BLaER1 treated with 17β-estradiol and CSF1 and Interleukin-3, amounts not matched to agents 10 nM and 100 nM (cell line): ENCODE results near the gene CDH4.

Experiments used
- H3K27ac ChIP-seq, 11 experiments: shearing (Covaris generic); formaldehyde crosslinking; 2 replicates each; pipeline ENCODE4 v1.8.1; 2022
- H3K27me3 ChIP-seq, 11 experiments: shearing (Covaris generic); formaldehyde crosslinking; 2 replicates each; pipeline ENCODE4 v1.8.1; 2022
- H3K36me3 ChIP-seq, 11 experiments: shearing (Covaris generic); formaldehyde crosslinking; 2 replicates each; pipeline ENCODE4 v1.8.1; 2022
- H3K4me1 ChIP-seq, 10 experiments: shearing (Covaris generic); formaldehyde crosslinking; 2 replicates each; pipeline ENCODE4 v1.8.1; 2022
- H3K4me2 ChIP-seq, 11 experiments: shearing (Covaris generic); formaldehyde crosslinking; 2 replicates each; pipeline ENCODE4 v1.8.1; 2022
- H3K4me3 ChIP-seq, 10 experiments: shearing (Covaris generic); formaldehyde crosslinking; 2 replicates each; pipeline ENCODE4 v1.8.1; 2022
- H3K9ac ChIP-seq, 11 experiments: shearing (Covaris generic); formaldehyde crosslinking; 2 replicates each; pipeline ENCODE4 v1.8.1; 2022
- H3K9me3 ChIP-seq, 11 experiments: shearing (Covaris generic); formaldehyde crosslinking; replicated peaks in 1 of 11; 2 replicates each; pipeline ENCODE4 v1.8.1; 2022
- H4K20me1 ChIP-seq, 11 experiments: shearing (Covaris generic); formaldehyde crosslinking; 2 replicates each; pipeline ENCODE4 v1.8.1; 2022
- Cebpa-rat ChIP-seq, 11 experiments: shearing (Covaris generic); IDR thresholded peaks; 2 replicates each; pipeline ENCODE4 v1.8.1; 2022

Gene CDH4

GRCh38 chr20:61772828-61773631, 521.0 kb downstream of the CDH4 start:
- Histone ChIP-seq H3K27me3 (no peaks in the 10 kb centered on the region), H3K4me3 (no peak overlapping the region), H3K4me1 (peaks cover 0 to 26% (median 11%) of the 10 kb centered on the region in 10 experiments; a peak in 12 of 20 replicates), H3K4me2 (no peak overlapping the region), H4K20me1 (no peaks in the 10 kb centered on the region; a peak in 2 of 22 replicates), H3K36me3 (no peaks in the 10 kb centered on the region), H3K9ac (no peak overlapping the region), H3K9me3 (no peaks in the 10 kb centered on the region), H3K27ac (no peak overlapping the region)
- TF ChIP-seq Cebpa-rat (IDR thresholded peaks at IDR 0.05), result no peak

GRCh38 chr20:61773926-61774587, 522.0 kb downstream of the CDH4 start:
- Histone ChIP-seq H4K20me1 (no peaks in the 10 kb centered on the region; a peak in 2 of 22 replicates), H3K9ac (no peak overlapping the region), H3K27ac (no peak overlapping the region), H3K27me3 (no peaks in the 10 kb centered on the region), H3K4me2 (no peak overlapping the region), H3K9me3 (no peaks in the 10 kb centered on the region), H3K4me1 (peaks cover 0 to 31% (median 15%) of the 10 kb centered on the region in 10 experiments; a peak in 12 of 20 replicates), H3K36me3 (no peaks in the 10 kb centered on the region), H3K4me3 (no peak overlapping the region)
- TF ChIP-seq Cebpa-rat (IDR thresholded peaks at IDR 0.05), result no peak

DNA sequence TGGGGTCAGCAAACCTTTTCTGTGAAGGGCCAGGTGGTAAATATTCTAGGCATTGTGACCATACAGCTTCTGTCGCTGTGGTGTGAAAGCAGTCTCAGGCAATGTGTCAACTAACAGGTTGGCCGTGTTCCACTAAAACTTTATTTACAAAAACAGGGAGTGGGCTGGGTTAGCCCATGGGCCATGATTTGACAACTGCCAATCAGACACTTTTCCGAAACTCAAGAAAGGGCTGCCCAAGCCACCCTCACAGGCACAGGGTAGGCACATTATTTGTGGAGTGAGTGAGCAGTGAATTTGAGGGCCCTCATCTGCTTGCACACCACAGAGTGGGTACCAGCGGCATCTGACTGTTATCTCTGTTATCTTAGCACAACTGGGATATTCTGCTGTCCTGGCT, 523.4 kb downstream of the CDH4 start:
- no peak for TF ChIP-seq Cebpa-rat (IDR thresholded peaks at IDR 0.05)
- H3K9ac ChIP-seq, result no peak overlapping the region
- no peak overlapping the region for H3K4me2 ChIP-seq
- no peaks in the 10 kb centered on the region; a peak in 2 of 22 replicates for H4K20me1 ChIP-seq
- peaks cover 0 to 24% (median 7%) of the 10 kb centered on the region in 10 experiments; a peak in 12 of 20 replicates for H3K4me1 ChIP-seq
- no peaks in the 10 kb centered on the region for H3K9me3 ChIP-seq
- H3K27ac ChIP-seq, result no peak overlapping the region
- no peaks in the 10 kb centered on the region for H3K27me3 ChIP-seq
- no peaks in the 10 kb centered on the region for H3K36me3 ChIP-seq
- H3K4me3 ChIP-seq, result no peak overlapping the region

- H3K4me2 ChIP-seq, result no peak overlapping the region; a peak in 1 of 22 replicates
- no peak overlapping the region for H3K9ac ChIP-seq
- H3K27me3 ChIP-seq, result no peaks in the 10 kb centered on the region
- H3K9me3 ChIP-seq, result peaks cover 0 to 5% (median 3%) of the 10 kb centered on the region in 11 experiments; a peak in 10 of 22 replicates
- no peaks in the 10 kb centered on the region; a peak in 2 of 22 replicates for H4K20me1 ChIP-seq
- H3K4me1 ChIP-seq, result peaks cover 0 to 19% (median 4%) of the 10 kb centered on the region in 10 experiments; a peak in 10 of 20 replicates
- H3K36me3 ChIP-seq, result no peaks in the 10 kb centered on the region
- no peak overlapping the region for H3K27ac ChIP-seq
- no peak for TF ChIP-seq Cebpa-rat (IDR thresholded peaks at IDR 0.05)
- no peak overlapping the region for H3K4me3 ChIP-seq
These were observed 524.5 kb downstream of the CDH4 start for GRCh38 chr20:61776491-61777075.

GRCh38 chr20:61777773-61778494, 525.9 kb downstream of the CDH4 start:
- Histone ChIP-seq H3K36me3 (no peaks in the 10 kb centered on the region), H3K9me3 (peaks cover 0 to 13% (median 9%) of the 10 kb centered on the region in 11 experiments; a peak in 10 of 22 replicates), H3K4me3 (no peak overlapping the region), H3K27me3 (no peaks in the 10 kb centered on the region), H3K4me1 (peaks cover 0 to 19% (median 4%) of the 10 kb centered on the region in 10 experiments; a peak in 10 of 20 replicates), H3K4me2 (peak overlapping the region in 1 of 11 experiments; percentile 46; a peak in 2 of 22 replicates), H3K27ac (no peak overlapping the region), H3K9ac (no peak overlapping the region), H4K20me1 (no peaks in the 10 kb centered on the region; a peak in 2 of 22 replicates)
- TF ChIP-seq Cebpa-rat (IDR thresholded peaks at IDR 0.05), result no peak

- no peaks in the 10 kb centered on the region for H3K27me3 ChIP-seq
- H3K4me2 ChIP-seq, result peak overlapping the region in 6 of 11 experiments; percentile 0 to 46 (median 38); a peak in 9 of 22 replicates
- H3K9me3 ChIP-seq, result peaks cover 0 to 13% (median 9%) of the 10 kb centered on the region in 11 experiments; a peak in 10 of 22 replicates
- H3K27ac ChIP-seq, result no peak overlapping the region
- H3K4me3 ChIP-seq, result no peak overlapping the region
- H3K9ac ChIP-seq, result no peak overlapping the region
- no peaks in the 10 kb centered on the region; a peak in 2 of 22 replicates for H4K20me1 ChIP-seq
- H3K36me3 ChIP-seq, result no peaks in the 10 kb centered on the region
- H3K4me1 ChIP-seq, result peaks cover 0 to 19% (median 4%) of the 10 kb centered on the region in 10 experiments; a peak in 10 of 20 replicates
- TF ChIP-seq Cebpa-rat (IDR thresholded peaks at IDR 0.05), result no peak
These were observed 526.4 kb downstream of the CDH4 start for GRCh38 chr20:61778495-61778863.

DNA sequence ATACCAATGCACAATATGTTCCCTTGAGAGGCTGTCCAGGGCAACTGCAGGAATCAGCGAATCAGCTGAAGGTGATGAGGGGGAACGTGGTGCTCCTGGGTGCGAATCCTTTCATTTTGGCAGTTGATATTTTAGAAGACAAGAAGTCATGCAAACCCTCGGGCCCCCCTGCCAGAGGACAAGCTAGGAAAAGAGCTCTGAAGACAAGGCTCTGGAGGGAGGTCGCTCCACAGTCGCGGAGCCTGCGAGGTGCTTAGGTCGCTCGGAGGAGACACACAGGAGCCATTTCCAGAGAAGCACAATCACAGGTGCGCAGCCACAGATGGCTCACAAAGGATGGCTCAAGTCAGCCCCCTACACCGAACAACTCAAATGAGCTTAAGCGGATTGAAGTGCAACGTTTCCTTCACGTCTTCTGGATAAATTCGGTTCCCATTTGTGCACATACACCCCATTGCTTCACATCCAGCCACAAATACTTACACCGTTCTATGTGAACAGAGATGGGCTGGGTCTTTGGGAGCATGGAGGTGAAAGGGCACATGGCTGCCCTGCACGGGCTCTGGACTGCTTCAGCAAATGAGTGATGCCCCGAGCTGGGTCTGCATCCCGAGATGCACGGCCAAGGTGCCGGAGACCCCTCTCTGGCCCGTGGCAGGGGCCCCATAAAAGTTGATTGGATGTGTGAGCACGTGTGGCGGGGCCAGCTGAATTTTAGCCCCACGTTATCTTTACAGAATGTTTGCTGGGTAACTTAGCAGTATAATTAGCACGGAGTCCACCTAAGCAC, 527.3 kb downstream of the CDH4 start:
- Histone ChIP-seq H3K27ac (no peak overlapping the region), H3K4me2 (peak overlapping the region in 6 of 11 experiments; percentile 0 to 46 (median 38); a peak in 11 of 22 replicates), H3K27me3 (no peaks in the 10 kb centered on the region), H3K36me3 (no peaks in the 10 kb centered on the region), H3K4me1 (peaks cover 0 to 19% (median 4%) of the 10 kb centered on the region in 10 experiments; a peak in 10 of 20 replicates), H3K4me3 (no peak overlapping the region), H3K9me3 (peaks cover 0 to 13% (median 9%) of the 10 kb centered on the region in 11 experiments; a peak in 10 of 22 replicates), H3K9ac (no peak overlapping the region), H4K20me1 (no peaks in the 10 kb centered on the region)
- TF ChIP-seq Cebpa-rat (IDR thresholded peaks at IDR 0.05), result no peak

DNA sequence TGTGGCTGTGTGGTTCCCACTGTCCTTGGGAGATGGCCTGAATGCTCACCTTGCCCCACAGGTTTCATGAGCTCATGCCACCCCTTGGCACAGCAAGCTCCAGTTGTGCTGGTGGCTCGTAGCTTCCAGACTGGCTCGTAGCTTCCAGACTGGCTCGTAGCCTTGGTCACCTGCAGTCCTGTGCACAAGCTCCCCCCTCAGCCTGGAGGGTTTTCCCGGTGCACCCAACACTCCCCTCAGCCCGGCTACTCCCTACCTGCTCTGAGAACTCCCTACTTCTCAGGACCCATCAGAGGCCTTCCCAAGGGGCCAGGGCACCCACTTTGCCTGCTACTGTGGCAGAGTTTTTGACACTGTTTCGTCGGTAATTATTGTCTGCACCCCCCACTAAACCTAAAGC, 528.0 kb downstream of the CDH4 start:
- TF ChIP-seq Cebpa-rat (IDR thresholded peaks at IDR 0.05), result no peak
- peaks cover 0 to 23% (median 7%) of the 10 kb centered on the region in 10 experiments; a peak in 11 of 20 replicates for H3K4me1 ChIP-seq
- H3K9ac ChIP-seq, result no peak overlapping the region

More for the DNA sequence above, 528.0 kb downstream of the CDH4 start:
- Histone ChIP-seq H3K36me3 (no peaks in the 10 kb centered on the region), H3K27me3 (no peaks in the 10 kb centered on the region), H3K9me3 (peaks cover 0 to 13% (median 9%) of the 10 kb centered on the region in 11 experiments; a peak in 10 of 22 replicates), H4K20me1 (no peaks in the 10 kb centered on the region; a peak in 1 of 22 replicates), H3K27ac (no peak overlapping the region), H3K4me3 (no peak overlapping the region), H3K4me2 (no peak overlapping the region)
